Peyer's patch (tissue), 4 donors: Measurements from ENCODE around the gene HDAC9. TPM values are rescaled to one million over a fixed set of nuclear protein-coding genes. Genes with fewer than 3 reads are reported as not detected.

Experiments
- DNase-seq, 3 donors: peaks; one replicate each; pipeline ENCODE4 v3.0.0-alpha.2; 2017 to 2019
- H3K27ac ChIP-seq, 4 donors: fragments of 200-600 bp; sonication (generic); one replicate each; pipeline ENCODE4 v1.5.1; 2016 to 2019
- H3K27me3 ChIP-seq, 2 donors: fragments of 200-600 bp; sonication (generic); one replicate each; pipeline ENCODE4 v1.5.1; 2019
- H3K36me3 ChIP-seq, 3 donors: fragments of 200-600 bp; sonication (generic); one replicate each; pipeline ENCODE4 v1.5.1; 2016 to 2019
- H3K4me1 ChIP-seq, 4 donors: fragments of 200-600 bp; sonication (generic); one replicate each; pipeline ENCODE4 v1.5.1; 2016 to 2019
- H3K4me3 ChIP-seq, 4 donors: fragments of 200-600 bp; sonication (generic); 1 replicate in 3 of 4; 2 replicates in 1 of 4; pipeline ENCODE4 v1.5.1; 2016 to 2019; ENCODE audit warnings: mild to moderate bottlenecking in 1 of 4
- H3K9me3 ChIP-seq, 4 donors: fragments of 200-600 bp; sonication (generic); one replicate each; pipeline ENCODE4 v1.5.1; 2016 to 2019; ENCODE audit warnings: mild to moderate bottlenecking in 1 of 4
- POLR2A ChIP-seq, 2 donors: fragments of 450-650 bp; IDR thresholded peaks; one replicate each; pipeline ENCODE4 v1.5.1; 2017; ENCODE audit warnings: antibody characterized with exemption in 2 of 2, mild to moderate bottlenecking in 2 of 2, moderate library complexity in 2 of 2
- total RNA-seq, 4 donors: library from RNA; depleted of rRNA; stranded (reverse); fragments of >200 nt; gene quantifications; one replicate each; pipeline ENCODE4 v1.1.0, GENCODE V29; 2016
- TF ChIP-seq, protein P1 (sequence below), 6 experiments: fragments of 450-650 bp in 4 of 6; fragments of 200-600 bp in 2 of 6; sonication (generic) in 1 of 6; IDR thresholded peaks; one replicate each; pipeline ENCODE4 v1.5.1; 2017 to 2019; ENCODE audit warnings: antibody characterized with exemption in 6 of 6, mild to moderate bottlenecking in 3 of 6, moderate library complexity in 1 of 6

The HDAC9 gene
- total RNA-seq, 4 donors from 2014 or later, result 0.88 to 75.9 (median 4.4) TPM

DNA sequence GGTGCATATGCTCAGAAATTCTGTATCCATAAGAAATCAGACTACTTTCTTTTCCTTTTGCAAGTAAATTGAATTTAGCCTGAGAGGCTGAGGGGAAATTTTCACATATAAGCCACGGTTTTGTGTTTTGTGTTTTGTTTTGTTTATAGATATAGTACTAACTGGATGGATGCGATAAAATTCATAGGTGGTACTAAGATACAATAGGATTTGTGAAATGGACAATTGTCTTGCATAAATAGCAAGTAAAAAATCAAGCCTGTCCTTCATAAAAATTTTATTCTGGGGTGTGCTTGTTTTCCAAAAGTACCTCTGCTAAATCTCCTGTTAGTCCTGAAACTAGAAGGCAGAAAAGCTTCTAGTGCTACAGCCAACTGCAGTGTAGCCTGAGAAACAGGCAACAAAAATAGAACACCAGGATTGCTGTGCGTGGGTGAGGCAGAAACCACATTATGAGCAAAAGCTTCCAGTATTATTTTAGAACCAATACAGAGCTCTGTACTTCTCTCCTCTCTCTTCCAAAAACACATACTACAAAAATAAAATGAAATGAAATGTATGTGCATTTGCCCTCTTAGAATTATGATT lies 634 bp upstream of the HDAC9 start:
- TF ChIP-seq POLR2A (IDR thresholded peaks at IDR 0.05), result no peak
- TF ChIP-seq, protein P1, sequence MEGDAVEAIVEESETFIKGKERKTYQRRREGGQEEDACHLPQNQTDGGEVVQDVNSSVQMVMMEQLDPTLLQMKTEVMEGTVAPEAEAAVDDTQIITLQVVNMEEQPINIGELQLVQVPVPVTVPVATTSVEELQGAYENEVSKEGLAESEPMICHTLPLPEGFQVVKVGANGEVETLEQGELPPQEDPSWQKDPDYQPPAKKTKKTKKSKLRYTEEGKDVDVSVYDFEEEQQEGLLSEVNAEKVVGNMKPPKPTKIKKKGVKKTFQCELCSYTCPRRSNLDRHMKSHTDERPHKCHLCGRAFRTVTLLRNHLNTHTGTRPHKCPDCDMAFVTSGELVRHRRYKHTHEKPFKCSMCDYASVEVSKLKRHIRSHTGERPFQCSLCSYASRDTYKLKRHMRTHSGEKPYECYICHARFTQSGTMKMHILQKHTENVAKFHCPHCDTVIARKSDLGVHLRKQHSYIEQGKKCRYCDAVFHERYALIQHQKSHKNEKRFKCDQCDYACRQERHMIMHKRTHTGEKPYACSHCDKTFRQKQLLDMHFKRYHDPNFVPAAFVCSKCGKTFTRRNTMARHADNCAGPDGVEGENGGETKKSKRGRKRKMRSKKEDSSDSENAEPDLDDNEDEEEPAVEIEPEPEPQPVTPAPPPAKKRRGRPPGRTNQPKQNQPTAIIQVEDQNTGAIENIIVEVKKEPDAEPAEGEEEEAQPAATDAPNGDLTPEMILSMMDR (IDR thresholded peaks at IDR 0.05), result no peak
- Histone ChIP-seq H3K4me3 (peak overlapping the region in 2 of 4 donors; percentile 7 to 34), H3K27me3 (no peaks in the 10 kb centered on the region), H3K36me3 (no peaks in the 10 kb centered on the region), H3K27ac (peak overlapping the region in 2 of 4 donors; percentile 0 to 75), H3K4me1 (no peaks in the 10 kb centered on the region), H3K9me3 (no peaks in the 10 kb centered on the region)
- no peak for DNase-seq

DNA sequence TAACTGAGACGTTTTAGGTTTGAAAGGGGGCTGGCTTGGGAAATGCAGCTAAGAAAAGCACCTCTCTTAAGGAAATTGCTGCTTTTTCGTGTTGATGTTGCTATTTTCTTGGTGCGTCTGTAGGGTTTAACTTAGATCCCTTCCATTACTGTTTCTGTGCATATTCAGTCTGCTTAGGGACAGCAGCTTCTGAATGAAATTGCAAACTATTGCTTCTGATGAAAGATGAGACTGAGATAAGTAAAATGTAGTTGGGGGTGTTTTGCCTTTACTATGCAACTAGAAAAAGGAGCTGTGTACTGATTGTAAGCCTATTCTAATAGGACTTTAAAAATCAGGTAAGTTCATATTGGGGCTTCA lies 772 bp downstream of the HDAC9 start:
- no peaks in the 10 kb centered on the region for H3K9me3 ChIP-seq
- no peak for TF ChIP-seq POLR2A (IDR thresholded peaks at IDR 0.05)
- TF ChIP-seq, protein P1 (IDR thresholded peaks at IDR 0.05), result no peak
- peak overlapping the region in 3 of 4 donors; percentile 0 to 75 (median 33) for H3K27ac ChIP-seq
- DNase-seq, result no peak
- H3K36me3 ChIP-seq, result no peaks in the 10 kb centered on the region
- H3K4me3 ChIP-seq, result peak overlapping the region; percentile 7 to 43 (median 34)
- no peaks in the 10 kb centered on the region for H3K27me3 ChIP-seq
- H3K4me1 ChIP-seq, result no peaks in the 10 kb centered on the region

DNA sequence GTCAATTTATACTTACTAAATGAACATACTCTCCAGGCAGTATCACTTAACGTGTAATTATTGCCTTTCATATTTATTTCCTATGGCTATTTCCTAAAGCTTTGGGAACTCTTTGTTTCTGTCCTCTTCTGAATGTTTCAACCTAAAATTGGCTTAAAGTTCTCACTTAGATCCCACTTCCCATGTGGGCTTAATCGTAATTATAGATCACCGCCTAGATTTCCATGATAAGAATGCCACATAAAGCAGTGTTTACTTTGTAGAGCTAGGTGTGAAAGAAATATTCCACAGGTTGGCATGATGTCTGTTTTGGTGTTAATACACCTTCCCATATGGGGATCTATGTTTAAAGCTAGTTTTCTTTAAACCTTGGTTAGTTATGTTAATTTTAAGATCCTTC lies 1.5 kb downstream of the HDAC9 start:
- Histone ChIP-seq H3K4me1 (no peaks in the 10 kb centered on the region), H3K9me3 (no peaks in the 10 kb centered on the region), H3K27ac (peak overlapping the region in 2 of 4 donors; percentile 33 to 75), H3K4me3 (peak overlapping the region in 3 of 4 donors; percentile 3 to 43 (median 34)), H3K27me3 (no peaks in the 10 kb centered on the region), H3K36me3 (no peaks in the 10 kb centered on the region)
- TF ChIP-seq, protein P1 (IDR thresholded peaks at IDR 0.05), result no peak
- TF ChIP-seq POLR2A (IDR thresholded peaks at IDR 0.05), result no peak
- DNase-seq, result no peak

DNA sequence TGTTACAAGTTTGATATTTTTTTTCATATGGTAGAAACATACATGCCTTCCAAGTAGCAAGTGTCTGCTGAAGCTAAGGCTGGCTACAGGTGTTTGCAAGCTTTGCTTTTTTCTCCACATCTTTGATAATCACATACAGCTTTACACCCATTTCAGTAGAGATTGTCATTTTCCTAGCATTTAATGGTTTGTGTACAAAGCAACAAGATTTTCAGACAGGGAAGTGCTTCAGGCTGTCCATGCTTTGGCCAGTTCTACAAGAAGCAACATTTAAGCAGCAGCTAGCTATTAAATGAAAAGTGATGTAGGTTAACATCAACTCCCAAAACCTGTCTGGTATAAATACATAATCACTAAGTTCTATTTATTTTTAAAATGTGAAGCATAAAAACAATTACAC lies 2.3 kb downstream of the HDAC9 start:
- H3K36me3 ChIP-seq, result no peaks in the 10 kb centered on the region
- no peaks in the 10 kb centered on the region for H3K27me3 ChIP-seq
- peak overlapping the region in 1 of 4 donors; percentile 43 for H3K4me3 ChIP-seq
- no peak for DNase-seq
- TF ChIP-seq POLR2A (IDR thresholded peaks at IDR 0.05), result no peak
- TF ChIP-seq, protein P1 (IDR thresholded peaks at IDR 0.05), result no peak
- peak overlapping the region in 1 of 4 donors; percentile 75 for H3K27ac ChIP-seq
- H3K4me1 ChIP-seq, result no peaks in the 10 kb centered on the region
- H3K9me3 ChIP-seq, result no peaks in the 10 kb centered on the region

DNA sequence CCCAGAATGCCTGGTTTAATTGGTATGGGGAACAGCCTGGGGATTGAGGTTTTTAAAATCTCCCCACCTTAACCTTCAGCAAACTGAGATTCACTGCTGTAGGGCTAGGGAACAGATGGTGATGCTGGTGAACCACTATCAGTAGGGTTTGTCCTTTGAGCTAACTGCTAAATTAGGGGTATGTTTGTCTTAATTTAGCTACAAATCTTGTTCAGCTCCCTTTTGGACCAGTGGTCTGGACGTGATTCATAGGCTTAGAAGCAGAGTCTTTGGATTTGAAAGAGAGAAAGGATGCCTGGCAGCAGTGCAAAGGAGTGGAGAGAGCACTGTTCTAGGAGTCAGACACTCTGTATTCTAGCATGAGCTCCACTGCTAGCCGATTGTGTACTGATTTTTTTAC lies 2.8 kb downstream of the HDAC9 start:
- Histone ChIP-seq H3K27me3 (no peaks in the 10 kb centered on the region), H3K36me3 (no peaks in the 10 kb centered on the region), H3K9me3 (no peaks in the 10 kb centered on the region), H3K27ac (peak overlapping the region in 1 of 4 donors; percentile 75), H3K4me3 (peak overlapping the region in 1 of 4 donors; percentile 6), H3K4me1 (no peaks in the 10 kb centered on the region)
- no peak for DNase-seq
- TF ChIP-seq, protein P1 (IDR thresholded peaks at IDR 0.05), result no peak
- TF ChIP-seq POLR2A (IDR thresholded peaks at IDR 0.05), result no peak
